ENCODE data around the gene OR2AK2.

OR2AK2 gene, protein sequence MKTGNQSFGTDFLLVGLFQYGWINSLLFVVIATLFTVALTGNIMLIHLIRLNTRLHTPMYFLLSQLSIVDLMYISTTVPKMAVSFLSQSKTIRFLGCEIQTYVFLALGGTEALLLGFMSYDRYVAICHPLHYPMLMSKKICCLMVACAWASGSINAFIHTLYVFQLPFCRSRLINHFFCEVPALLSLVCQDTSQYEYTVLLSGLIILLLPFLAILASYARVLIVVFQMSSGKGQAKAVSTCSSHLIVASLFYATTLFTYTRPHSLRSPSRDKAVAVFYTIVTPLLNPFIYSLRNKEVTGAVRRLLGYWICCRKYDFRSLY

DNA sequence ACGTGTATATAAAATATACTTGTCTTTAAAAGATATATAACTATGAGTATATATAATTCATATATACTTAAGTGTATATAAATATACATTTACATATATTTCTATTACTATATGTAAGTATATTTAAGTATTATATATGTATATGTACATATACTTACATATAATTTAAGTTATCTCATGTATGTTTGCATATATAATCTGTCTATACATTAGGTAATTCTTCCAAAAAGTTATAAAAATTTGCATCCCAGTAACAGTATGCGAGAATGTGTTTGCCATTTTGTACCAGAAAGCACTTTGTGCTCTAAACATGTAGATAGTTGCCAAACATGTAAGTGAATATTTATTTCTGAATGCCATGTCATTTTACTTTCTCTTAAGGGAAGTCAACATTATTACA, at the start of gene OR2AK2:
Gene OR2AK2, plus strand, starts transcription at position 301 of the 400 bp plus-strand sequence. CDS start 144 bp downstream, outside the sequence.
- no peak for DNase-seq

DNA sequence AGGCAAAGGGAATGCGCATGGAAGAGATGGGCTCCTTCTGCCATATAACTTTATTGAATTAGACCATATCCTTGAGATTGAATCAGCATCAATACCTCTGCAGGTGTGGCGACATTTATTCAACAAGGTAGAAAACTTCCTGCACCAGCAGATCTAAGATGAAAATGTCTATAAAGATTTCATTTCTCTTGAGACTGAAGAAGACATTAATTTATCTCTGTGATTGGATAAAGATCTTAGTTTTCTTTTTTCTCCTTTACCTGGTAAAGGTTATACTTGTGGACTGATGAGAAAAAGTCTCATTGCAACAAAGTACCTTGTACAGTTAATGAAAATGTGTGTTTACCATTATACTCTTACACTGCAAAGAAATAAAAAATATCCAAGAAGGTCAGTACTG, 45.1 kb upstream of the OR2AK2 start, which contains the start of gene OR2T8:
Gene OR2T8, plus strand, starts transcription at position 301 of the 400 bp plus-strand sequence. CDS start 766 bp downstream, outside the sequence.
- no peak for DNase-seq

DNA sequence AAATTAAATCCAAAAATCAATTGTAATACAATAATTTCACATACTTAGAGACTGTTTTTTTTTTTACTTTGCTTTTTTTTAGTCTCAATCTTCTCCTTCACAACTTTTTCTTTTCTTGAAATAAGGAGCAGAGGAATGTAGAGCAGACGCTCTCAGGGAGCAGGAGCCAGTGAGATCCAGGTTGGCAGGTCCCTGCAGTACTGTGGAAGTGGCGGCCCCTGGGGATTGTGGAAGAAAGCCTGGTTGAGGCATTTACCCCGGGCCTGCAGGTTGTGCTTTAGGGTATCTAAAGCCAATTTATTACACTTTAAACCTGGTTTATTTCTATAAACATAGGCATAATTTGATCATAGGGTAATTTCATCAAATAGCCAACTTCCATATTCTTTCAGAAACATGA, 41.1 kb upstream of the OR2AK2 start:
- DNase-seq = no peak

DNA sequence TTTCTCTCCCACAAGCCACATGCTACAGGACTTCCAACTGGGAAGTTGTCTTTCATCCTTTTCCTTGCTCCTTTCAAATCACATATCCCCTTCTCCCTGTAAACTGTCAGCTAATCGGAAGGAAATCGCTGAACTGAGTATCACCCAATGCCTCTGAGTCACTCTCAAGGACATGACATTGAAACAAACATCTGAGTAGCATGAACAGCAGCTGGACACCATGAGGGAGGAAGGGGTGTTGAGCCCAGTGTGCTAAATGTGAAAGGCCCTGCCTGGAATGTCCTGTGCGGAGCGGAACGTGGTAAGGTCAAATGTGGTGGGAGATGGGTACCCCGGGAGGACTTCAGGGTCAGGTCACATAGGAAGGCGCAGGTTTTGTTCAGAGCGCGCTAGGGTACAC, 40.2 kb upstream of the OR2AK2 start, which contains the start of gene OR2AJ1:
Gene OR2AJ1, plus strand, starts transcription at position 22 of the 400 bp plus-strand sequence. CDS start 8,880 bp downstream, outside the sequence.
- DNase-seq = no peak

- no peak for DNase-seq
These were observed 31.0 kb upstream of the OR2AK2 start for GRCh38 chr1:247933989-247934388.

GRCh38 chr1:247935781-247936180, 29.3 kb upstream of the OR2AK2 start:
- DNase-seq = no peak

- DNase-seq = no peak
These were observed 28.6 kb upstream of the OR2AK2 start for GRCh38 chr1:247936415-247936814.

DNA sequence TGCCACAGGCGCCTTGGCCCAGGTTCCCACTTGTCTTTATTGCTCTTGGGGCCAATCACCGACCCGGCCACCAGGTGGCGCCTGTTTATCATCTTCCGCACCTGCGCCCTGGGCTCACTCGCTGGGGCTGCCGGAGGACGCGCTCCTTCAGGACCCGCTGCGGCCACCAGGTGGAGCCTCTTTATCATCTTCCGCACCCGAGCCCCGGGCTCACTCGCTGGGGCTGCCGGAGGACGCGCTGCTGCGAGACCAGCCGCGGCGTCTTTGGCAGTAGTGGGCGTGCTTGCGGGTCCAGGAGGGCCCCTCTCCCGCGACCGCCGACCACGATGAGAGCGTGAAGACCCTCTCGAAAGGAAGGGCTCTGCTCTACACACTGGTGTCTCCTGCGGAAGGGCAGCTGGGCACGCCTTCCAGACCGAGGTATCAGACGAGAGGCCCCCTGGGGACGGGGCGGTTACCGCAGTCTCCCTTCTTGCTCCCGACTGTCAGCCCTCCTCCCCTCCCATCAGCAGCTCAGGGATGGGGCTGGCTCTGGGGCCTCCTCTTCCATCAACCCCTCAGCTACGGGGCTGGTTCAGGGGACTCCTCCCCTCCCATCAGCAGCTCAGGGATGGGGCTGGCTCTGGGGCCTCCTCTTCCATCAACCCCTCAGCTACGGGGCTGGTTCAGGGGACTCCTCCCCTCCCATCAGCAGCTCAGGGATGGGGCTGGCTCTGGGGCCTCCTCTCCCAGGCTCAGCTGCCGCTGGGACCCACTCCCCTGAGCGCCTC, 27.9 kb upstream of the OR2AK2 start:
- DNase-seq = peak; percentile 54

GRCh38 chr1:247942624-247943023, 22.4 kb upstream of the OR2AK2 start:
- no peak for DNase-seq

DNA sequence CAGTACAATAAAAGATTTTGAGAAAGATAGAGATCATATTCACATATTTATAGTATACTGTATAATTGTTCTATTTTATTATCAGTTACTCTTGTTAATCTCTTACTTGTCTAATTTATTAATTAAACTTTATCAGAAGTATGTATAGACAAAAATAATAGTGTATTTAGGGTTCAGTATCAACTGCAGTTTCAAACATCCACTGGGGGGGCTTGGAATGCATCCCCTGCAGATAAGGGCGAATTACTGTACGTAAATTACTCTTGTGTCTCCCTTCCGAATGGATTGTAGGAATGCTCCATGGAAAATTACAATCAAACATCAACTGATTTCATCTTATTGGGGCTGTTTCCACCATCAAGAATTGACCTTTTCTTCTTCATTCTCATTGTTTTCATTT, 16.5 kb upstream of the OR2AK2 start, which contains the start of gene OR2L8:
Gene OR2L8, plus strand, starts transcription at position 301 of the 400 bp plus-strand sequence. Its CDS starts 0 bp downstream, at position 301.
- DNase-seq = no peak

- no peak for DNase-seq
These were observed 11.6 kb upstream of the OR2AK2 start for GRCh38 chr1:247953408-247953807.

- DNase-seq = no peak
These were observed 3.2 kb upstream of the OR2AK2 start for GRCh38 chr1:247961791-247962190.

- no peak for DNase-seq
These were observed 2.0 kb upstream of the OR2AK2 start for GRCh38 chr1:247962911-247963588.

- DNase-seq = no peak
These were observed 1.6 kb downstream of the OR2AK2 start for GRCh38 chr1:247966532-247967204.

DNA sequence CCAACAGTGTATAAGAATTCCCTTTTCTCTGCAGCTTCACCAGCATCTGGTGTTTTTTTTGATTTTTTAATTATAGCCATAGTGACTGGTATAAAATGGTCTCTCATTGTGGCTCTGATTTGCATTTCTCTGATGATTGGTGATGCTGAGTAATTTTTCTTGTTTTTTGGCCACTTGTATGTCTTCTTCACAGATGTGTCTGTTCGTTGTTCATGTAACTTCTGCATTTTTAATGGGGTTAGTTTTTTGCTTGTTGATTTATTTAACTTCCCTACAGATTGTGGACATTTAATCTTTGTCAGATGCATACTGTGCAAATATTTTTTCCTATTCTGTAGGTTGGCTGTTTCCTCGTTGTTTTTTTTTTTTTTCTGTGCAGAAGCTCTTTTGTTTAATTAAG, 28.0 kb downstream of the OR2AK2 start:
- no peak for DNase-seq

DNA sequence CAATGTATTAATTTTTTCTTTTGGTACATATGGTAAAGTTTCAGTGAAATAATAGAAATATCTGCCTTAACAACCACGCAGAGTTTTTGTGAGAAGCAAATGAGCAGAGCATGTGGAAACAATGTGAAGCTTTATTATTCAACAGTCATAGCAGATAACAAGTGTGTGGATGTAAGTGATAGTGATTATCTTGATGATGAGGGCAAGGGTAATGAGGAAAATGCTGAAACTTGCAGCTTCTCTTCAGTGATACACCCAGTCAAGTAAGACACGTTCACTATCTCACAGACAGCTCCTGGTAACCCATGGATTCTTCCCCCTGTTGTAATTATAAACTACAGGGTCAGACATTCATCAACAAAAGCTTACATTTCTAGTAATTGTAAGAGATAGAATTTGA, 33.8 kb downstream of the OR2AK2 start:
- DNase-seq = no peak

- no peak for DNase-seq
These were observed 35.1 kb downstream of the OR2AK2 start for GRCh38 chr1:248000169-248000568.

DNA sequence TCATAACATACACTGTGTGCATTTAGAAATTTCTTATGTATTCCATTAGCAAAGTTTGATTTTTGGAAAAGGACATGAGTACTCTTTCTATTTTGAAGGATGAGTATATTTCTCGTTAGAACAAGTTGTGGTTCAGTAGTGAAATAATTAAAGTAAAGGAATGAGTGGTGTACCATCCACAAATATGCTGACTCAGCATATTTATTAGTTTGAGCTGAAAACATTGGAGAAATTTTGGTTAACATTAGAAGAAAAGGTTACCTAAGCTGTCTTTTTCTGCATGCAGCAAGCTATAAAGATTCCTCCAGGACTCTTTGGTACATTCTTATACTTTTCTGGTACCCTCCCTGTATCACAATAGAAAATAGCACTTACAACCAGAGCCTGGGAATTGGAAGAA, 42.7 kb downstream of the OR2AK2 start:
- no peak for DNase-seq

- no peak for DNase-seq
These were observed 44.6 kb downstream of the OR2AK2 start for GRCh38 chr1:248009681-248010080.

- no peak for DNase-seq
These were observed 48.2 kb downstream of the OR2AK2 start, which contains the start of gene OR2L5 for GRCh38 chr1:248013229-248013710. Gene OR2L5 (plus strand): TSS chr1:248013660. CDS start chr1:248021948, 8,288 bp downstream.

GRCh38 chr1:248015803-248016202, 50.8 kb downstream of the OR2AK2 start:
- no peak for DNase-seq

Measured in activated CD4-positive, alpha-beta T cell treated with anti-CD3 and anti-CD28 coated beads, Interleukin-2, amount 50 U/mL, for 1 hour (primary cell).